T-helper 9 cell (primary cell): ENCODE results near the gene FAM3D.
"Not testable (repeated sequence)": the region's sequence is repeated elsewhere in the genome, so short reads cannot be mapped to it uniquely, and the experiment has no call there.

ENCODE experiments used
- DNase-seq: peaks from one replicate; pipeline ENCODE4 v3.0.0-alpha.2; 2020
- total RNA-seq, 2 donors: gene quantifications; one replicate each; lab custom pipeline; 2026; lab: John Stamatoyannopoulos, UW

Gene FAM3D
- 0 reads per million in 2 donors for total RNA-seq

GRCh38 chr3:58666683-58667082 is at the start of gene FAM3D:
FAM3D (minus strand) TSS chr3:58666774; CDS start chr3:58655563, 11,211 bp downstream.
- no peak for DNase-seq

- DNase-seq, result no peak
These were observed 47.3 kb upstream of the FAM3D start for GRCh38 chr3:58713715-58714401.

DNA sequence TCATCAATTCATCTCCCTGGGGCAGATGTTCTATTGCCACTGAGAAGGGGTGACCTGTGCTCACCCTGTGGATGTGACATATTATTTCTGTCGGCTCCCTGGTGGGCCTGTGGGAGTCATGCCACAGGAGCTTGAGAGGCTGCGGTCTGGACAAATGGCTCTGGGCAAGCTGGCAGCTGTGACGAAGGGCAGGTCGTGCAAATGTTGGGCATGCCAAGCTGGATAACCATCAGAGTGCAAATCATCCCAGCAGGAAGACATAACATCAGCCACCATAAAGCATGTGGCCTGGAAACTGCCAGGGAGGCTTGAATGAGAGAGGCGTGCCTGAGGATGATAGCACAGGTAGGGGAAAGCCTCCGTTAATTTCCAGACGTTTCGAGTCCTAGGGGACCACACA is 45.3 kb upstream of the FAM3D start:
- DNase-seq, result no peak

- DNase-seq, result not testable (repeated sequence)
These were observed 42.4 kb upstream of the FAM3D start for GRCh38 chr3:58708983-58709382.

- no peak for DNase-seq
These were observed 41.7 kb upstream of the FAM3D start for GRCh38 chr3:58708116-58708791.

GRCh38 chr3:58707390-58707930 is 40.9 kb upstream of the FAM3D start:
- DNase-seq, result no peak

GRCh38 chr3:58706395-58707167 is 40.0 kb upstream of the FAM3D start:
- no peak for DNase-seq

DNA sequence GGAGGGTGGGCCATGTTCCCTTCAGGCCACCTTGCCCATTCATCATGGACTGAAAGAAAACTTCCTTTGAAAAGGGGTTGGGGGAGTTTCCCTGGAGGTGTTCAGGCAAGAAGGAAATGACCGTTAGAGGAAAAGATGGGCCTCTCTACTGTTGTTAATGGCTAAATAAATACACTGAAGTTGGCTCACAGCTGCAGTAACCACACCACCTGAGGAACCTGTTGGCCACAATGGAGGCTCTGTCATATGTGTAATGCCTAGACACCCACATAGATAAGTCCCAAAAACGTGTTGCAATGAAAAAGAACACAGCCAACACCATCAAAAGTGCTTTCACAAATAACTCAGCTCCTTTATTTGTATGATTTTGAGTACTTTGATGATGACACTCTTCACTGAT is 38.2 kb upstream of the FAM3D start:
- DNase-seq, result no peak

- not testable (repeated sequence) for DNase-seq
These were observed 37.7 kb upstream of the FAM3D start for GRCh38 chr3:58704304-58704703.

GRCh38 chr3:58698246-58698645 is 31.7 kb upstream of the FAM3D start:
- no peak for DNase-seq

DNA sequence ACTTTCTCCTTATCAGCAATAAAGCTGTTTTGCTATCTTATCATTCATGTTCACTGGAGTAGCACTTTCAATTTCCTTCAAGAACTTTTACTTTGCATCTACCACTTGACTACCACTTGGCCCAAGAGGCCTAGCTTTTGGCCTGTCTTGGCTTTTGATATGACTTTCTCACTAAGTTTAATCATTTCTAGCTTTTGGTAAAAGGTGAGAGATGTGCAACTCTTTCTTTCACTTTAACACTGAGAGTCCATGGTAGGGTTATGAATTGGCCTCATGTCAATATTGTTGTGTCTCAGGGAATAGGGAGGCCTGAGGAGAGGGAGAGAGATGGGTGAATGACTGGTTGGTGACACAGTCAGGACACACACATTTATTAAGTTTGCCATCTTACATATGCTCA is 31.0 kb upstream of the FAM3D start:
- DNase-seq, result no peak

- not testable (repeated sequence) for DNase-seq
These were observed 30.2 kb upstream of the FAM3D start for GRCh38 chr3:58696813-58697212.

DNA sequence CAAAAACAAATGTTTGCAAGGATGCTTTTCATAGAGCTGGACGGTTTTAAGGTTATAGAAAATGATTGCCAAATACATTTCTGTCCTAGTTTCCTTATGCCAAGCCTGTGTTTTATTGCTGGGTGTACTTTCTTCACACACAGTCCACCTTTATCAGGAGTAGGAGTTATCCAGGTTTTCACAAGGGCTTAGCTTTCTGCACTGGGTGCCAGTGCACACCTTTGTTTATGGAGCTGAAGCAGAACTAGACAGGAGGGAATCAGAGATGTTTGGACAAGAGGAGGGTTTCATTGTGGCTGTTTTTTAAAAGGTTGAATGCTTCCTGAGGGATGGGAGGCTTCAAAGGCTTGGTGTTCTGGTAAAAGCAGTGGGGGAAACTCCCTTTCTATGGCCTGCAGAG is 29.5 kb upstream of the FAM3D start:
- no peak for DNase-seq

DNA sequence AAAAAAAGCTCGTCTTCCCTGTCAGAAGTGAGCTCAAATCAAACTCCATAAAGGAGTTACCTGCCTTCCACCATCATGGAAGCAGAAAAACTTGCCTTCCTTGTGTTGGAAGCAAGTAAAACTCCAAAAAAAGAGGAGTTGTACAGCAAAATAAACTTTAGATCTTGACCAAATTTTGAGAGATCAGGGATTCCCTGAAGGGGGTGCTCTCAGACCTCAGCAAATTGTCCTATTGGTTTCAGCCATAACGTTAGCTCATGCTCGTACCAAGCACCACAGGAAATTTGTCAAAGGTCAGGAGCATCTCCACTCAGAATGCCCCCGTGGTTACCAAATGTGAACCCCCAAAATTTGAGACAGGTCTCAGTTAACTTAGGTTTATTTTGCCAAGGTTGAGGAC is 28.7 kb upstream of the FAM3D start:
- DNase-seq, result not testable (repeated sequence)

DNA sequence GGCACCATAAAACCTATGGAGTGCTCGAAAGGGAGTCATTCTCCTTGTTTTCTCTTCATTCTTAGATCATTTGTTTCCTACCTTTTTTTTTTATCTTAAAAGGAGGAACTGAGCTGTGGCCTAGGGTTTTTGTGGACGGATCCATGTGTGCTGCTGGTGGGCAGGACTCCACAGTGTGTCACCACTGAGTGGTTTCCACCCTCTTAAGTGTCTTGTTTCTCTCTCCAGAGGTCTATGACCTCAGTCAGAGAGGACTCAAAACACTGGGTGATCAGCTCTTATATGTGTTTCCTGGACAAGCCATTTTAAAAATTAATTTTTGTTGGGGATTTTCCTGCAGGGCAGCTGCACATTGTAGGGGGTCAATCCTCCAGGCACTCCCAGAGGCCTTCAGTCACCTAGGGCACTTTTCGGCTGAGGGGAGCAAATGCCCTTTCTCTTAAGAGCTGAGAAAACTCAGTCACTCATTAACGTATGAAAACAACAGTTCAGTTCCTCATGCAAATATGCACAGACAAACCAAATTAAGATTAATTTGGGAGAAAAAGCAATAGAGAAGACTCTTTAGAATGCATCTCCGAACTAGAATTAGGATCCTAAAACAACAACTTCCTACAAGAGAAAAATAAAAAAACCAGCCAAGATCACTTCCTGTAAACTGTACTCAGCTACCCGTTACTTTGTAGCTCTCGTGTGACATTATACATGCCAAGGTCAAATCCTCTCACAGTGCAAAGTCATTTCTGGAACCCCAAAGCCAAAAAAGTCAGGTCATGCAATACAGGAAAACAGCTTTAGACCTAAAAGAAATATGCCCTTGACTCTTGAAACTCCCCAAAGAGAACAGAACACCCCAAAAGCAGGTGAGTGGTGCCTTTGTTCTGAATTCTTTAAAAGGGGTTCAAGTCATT is 27.6 kb upstream of the FAM3D start:
- DNase-seq, result no peak

DNA sequence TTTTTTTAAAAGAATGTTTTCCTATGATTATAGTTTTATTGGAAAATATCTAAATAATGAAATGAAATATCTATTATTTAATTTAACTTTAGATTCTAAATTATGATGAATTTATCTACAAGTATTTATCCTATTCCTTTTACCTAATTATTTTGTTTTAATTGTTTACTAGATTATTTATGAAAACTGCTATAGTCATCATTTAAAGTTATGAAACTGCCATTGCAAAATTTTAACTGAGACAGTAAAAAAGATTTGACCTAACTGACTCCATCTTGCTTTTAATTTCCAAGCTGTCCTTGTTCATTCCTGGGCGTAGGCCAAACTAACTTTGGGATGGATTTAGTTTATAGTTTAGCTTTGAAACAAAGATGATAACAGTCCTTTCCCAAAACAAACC is 25.9 kb upstream of the FAM3D start:
- no peak for DNase-seq

- no peak for DNase-seq
These were observed 25.4 kb upstream of the FAM3D start for GRCh38 chr3:58691997-58692396.

GRCh38 chr3:58690490-58690889 is 23.9 kb upstream of the FAM3D start:
- no peak for DNase-seq

DNA sequence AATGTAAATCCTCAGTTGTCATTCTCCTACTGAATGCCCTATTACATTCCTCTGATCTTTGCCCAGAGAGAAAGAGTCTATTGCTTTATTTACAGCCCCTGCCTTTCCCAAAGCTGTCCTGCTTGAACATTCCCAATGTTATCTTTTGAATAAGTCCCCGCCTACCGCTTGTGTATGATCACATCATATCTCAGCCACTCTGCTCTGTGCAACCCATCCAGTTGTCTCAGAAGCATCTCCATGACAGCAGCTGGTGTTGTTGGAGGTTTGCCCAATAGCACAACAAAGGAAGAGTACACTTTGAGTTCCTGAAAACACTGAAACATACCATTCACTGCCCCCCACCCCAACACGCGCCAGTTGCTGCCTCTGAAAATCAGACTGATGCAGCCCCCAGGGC is 22.0 kb upstream of the FAM3D start:
- DNase-seq, result no peak

DNA sequence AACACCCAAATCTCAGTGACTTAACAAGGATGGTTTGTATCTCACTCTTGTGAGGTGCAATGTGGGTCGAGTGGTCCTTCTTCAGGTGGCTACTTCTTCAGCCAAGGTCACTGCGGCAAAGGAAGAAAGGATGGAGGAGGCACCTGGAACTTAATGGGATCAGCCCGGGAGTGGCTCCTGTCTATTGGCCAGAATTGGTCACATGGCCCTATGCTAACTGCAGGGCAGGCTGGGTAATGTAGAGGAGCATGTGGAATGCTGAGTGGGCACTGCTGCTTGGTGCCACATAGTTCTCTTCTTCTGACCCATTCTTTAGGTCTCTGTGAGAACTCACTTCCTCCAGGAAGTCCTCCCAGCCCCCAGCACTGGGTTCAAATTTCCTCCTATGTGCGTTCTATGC is 20.3 kb upstream of the FAM3D start:
- DNase-seq, result no peak

DNA sequence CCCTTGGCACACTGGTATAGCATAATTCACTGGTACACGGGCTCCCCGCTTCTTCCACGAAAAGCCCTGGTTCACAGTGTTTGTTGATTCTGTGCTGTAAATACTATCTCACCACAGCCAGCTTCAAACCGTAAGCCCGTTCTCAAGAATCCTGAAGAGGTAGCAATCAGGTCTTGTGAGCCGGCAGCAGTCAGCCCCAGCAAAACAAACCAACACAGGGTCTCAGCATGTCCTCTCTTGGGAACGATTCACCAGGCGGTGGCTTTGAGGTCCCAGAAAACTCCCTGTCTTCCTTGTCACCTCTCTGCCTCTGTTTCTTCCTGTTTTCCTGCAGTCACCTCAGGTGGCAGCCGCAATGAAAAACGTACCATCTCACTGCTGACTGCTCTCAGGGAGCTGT is 19.1 kb upstream of the FAM3D start:
- DNase-seq, result no peak

DNA sequence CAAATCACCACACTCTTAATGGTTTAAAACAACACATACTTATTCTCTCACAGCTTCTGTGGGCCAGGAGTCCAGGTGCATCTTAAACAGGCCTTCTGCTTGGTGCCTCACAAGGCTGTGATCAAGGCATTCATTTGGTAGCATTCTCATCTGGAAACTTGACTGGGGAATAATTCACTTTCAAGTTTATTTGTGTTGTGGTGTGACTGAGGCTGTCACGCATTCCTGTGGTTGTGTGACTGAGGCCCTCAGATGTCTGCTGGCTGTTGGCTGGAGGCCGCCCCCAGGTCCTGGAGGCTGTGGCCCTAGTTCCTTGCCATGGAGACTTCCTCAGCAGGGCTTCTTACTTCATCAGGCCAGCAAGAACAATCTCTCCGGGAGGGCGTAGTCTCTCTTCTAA is 16.9 kb upstream of the FAM3D start:
- DNase-seq, result no peak
